ENCODE results near the gene TAS2R9. TPM values are rescaled to one million over a fixed set of nuclear protein-coding genes. Genes with fewer than 3 reads are reported as not detected.

TAS2R9 gene
- total RNA-seq = under 1 TPM in 7 of 8 experiments, not detected in 1; 0.16 to 0.57 (median 0.40) TPM

- H3K27ac ChIP-seq = no peak within 1 kb of the TSS
- peaks cover 0 to 12% of the 10 kb centered on the region in 2 donors for H3K4me1 ChIP-seq (replicated peaks in 1 of 2)
- in situ Hi-C loops (cut with MboI; ENCODE audit: low pct_unique_long_range_greater_than_20kb in 2 of 9, low sequenced_read_pairs in 9 of 9, unreplicated experiment in 9 of 9) = no loop called here
- no peak within 1 kb of the TSS for H3K4me3 ChIP-seq
- no peak for ATAC-seq (replicated peaks in 6 of 8)
Measured at GRCh38 chr12:10810068-10810467, at the start of gene TAS2R9. TAS2R9 (minus strand) TSS chr12:10810168; CDS start chr12:10810075, 93 bp downstream.

- no peak overlapping the region for H3K4me3 ChIP-seq
- no peak overlapping the region for H3K27ac ChIP-seq
- WGBS, 10 experiments = 67 to 100% (median 85%) methylated on average over 1 to 2 of the region's 2 CpGs; no CpG with 5 or more reads in 4 of the 10 experiments
- no peak for ATAC-seq (replicated peaks in 6 of 8)
- no peaks in the 10 kb centered on the region for H3K4me1 ChIP-seq (replicated peaks in 1 of 2)
- in situ Hi-C loops (cut with MboI; ENCODE audit: low pct_unique_long_range_greater_than_20kb in 2 of 9, low sequenced_read_pairs in 9 of 9, unreplicated experiment in 9 of 9) = no loop called here
Measured at GRCh38 chr12:10855807-10856206, 45.8 kb upstream of the TAS2R9 start.

DNA sequence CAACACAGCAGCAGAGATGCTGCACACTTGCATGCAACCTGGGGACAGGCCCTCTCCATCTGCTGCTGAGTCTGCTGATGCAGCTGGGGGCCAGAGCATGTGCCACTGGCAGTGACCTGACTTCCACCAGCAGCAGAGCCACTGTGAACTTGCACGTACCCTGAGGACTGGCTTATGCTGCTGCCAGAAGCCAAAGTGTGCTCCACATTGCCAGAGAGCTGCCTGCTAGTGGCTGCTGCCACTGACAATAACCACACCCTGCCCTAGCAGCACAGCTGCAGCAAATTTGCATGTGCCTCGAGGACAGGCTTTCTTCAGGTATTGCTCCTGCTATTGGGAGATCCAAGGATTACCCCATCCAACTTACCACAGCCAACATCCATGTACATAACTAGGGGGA lies 43.8 kb upstream of the TAS2R9 start:
- in situ Hi-C loops (cut with MboI; ENCODE audit: low pct_unique_long_range_greater_than_20kb in 2 of 9, low sequenced_read_pairs in 9 of 9, unreplicated experiment in 9 of 9) = no loop called here
- H3K4me1 ChIP-seq (replicated peaks in 1 of 2) = no peaks in the 10 kb centered on the region
- H3K27ac ChIP-seq = no peak overlapping the region
- WGBS, 10 experiments = 60 to 100% methylated on average over 1 to 2 of the region's 2 CpGs; no CpG with 5 or more reads in 8 of the 10 experiments
- no peak overlapping the region for H3K4me3 ChIP-seq
- ATAC-seq (replicated peaks in 6 of 8) = peak in 3 of 8 experiments; percentile 81 to 95 (median 92)

GRCh38 chr12:10851243-10851858 lies 41.4 kb upstream of the TAS2R9 start:
- no peak for ATAC-seq (replicated peaks in 6 of 8)
- in situ Hi-C loops (cut with MboI; ENCODE audit: low pct_unique_long_range_greater_than_20kb in 2 of 9, low sequenced_read_pairs in 9 of 9, unreplicated experiment in 9 of 9) = no loop called here
- H3K27ac ChIP-seq = no peak overlapping the region
- WGBS, 10 experiments = 71 to 100% (median 100%) methylated on average over 1 to 3 of the region's 4 CpGs; no CpG with 5 or more reads in 2 of the 10 experiments
- H3K4me1 ChIP-seq (replicated peaks in 1 of 2) = peaks cover 0 to 7% of the 10 kb centered on the region in 2 donors
- no peak overlapping the region for H3K4me3 ChIP-seq

GRCh38 chr12:10849425-10849878 lies 39.5 kb upstream of the TAS2R9 start, which contains the start of gene PRR4:
PRR4 (minus strand) TSS chr12:10849475; CDS start chr12:10849437, 38 bp downstream.
- H3K27ac ChIP-seq = no peak within 1 kb of the TSS
- 82 to 100% (median 96%) methylated on average over 2 to 4 of the region's 4 CpGs; no CpG with 5 or more reads in 1 of the 10 experiments for WGBS, 10 experiments
- no peak for ATAC-seq (replicated peaks in 6 of 8)
- no peak within 1 kb of the TSS for H3K4me3 ChIP-seq
- in situ Hi-C loops (cut with MboI; ENCODE audit: low pct_unique_long_range_greater_than_20kb in 2 of 9, low sequenced_read_pairs in 9 of 9, unreplicated experiment in 9 of 9) = no loop called here
- H3K4me1 ChIP-seq (replicated peaks in 1 of 2) = peaks cover 0 to 7% of the 10 kb centered on the region in 2 donors

DNA sequence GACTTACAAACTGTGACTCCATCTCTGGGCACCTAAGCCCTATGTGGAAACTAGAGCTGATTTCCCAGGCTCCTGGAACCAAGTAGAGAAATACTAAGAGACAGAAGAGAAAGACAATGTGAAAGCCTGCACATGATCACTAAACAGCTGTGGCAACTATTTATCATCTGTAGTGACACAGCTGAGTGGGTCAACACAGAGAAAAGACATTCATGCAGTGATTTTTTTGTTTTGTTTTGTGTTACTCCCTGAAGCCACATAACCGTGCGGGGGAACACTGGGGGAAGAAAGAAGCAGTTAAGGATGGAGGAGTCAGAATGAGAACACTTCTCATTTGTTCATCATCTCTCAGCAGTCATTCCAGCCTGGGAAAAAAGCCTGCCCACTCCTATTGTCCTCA lies 37.8 kb upstream of the TAS2R9 start:
- WGBS, 10 experiments = 0 to 11% (median 5%) methylated on average over 1 to 2 of the region's 2 CpGs; no CpG with 5 or more reads in 6 of the 10 experiments
- in situ Hi-C loops (cut with MboI; ENCODE audit: low pct_unique_long_range_greater_than_20kb in 2 of 9, low sequenced_read_pairs in 9 of 9, unreplicated experiment in 9 of 9) = no loop called here
- ATAC-seq (replicated peaks in 6 of 8) = peak in 5 of 8 experiments; percentile 54 to 93 (median 82)
- no peak overlapping the region for H3K4me3 ChIP-seq
- H3K4me1 ChIP-seq (replicated peaks in 1 of 2) = peaks cover 0 to 7% of the 10 kb centered on the region in 2 donors
- no peak overlapping the region for H3K27ac ChIP-seq

DNA sequence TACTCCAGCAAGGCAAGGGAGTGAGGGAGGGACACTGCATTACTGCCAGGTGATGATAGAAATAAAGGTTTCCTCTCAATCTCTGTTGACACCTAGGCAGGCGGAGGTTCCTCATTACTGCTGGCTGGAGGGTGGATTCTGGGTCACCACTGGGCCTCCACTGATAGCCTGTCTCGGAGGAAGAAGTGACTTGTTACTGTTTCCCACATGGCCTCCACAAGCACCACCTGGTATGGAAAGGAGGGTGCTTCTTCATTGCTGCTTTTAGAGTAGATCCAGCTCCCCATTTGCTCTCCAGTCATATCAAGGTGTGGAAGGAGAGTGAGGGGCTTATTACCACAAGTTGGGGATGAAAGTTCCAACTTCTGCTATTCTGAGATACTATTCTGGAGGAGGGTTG lies 32.9 kb upstream of the TAS2R9 start:
- Histone ChIP-seq H3K4me1 (replicated peaks in 1 of 2) (peaks cover 0 to 4% of the 10 kb centered on the region in 2 donors), H3K4me3 (no peak overlapping the region), H3K27ac (no peak overlapping the region)
- in situ Hi-C loops (cut with MboI; ENCODE audit: low pct_unique_long_range_greater_than_20kb in 2 of 9, low sequenced_read_pairs in 9 of 9, unreplicated experiment in 9 of 9) = no loop called here
- no peak for ATAC-seq (replicated peaks in 6 of 8)
- 75 to 100% (median 91%) methylated on average over 1 to 2 of the region's 2 CpGs; no CpG with 5 or more reads in 4 of the 10 experiments for WGBS, 10 experiments

- no peak overlapping the region for H3K4me3 ChIP-seq
- no peak for ATAC-seq (replicated peaks in 6 of 8)
- in situ Hi-C loops (cut with MboI; ENCODE audit: low pct_unique_long_range_greater_than_20kb in 2 of 9, low sequenced_read_pairs in 9 of 9, unreplicated experiment in 9 of 9) = no loop called here
- WGBS, 10 experiments = 36 to 100% (median 78%) methylated on average over 1 to 3 of the region's 3 CpGs; no CpG with 5 or more reads in 1 of the 10 experiments
- H3K27ac ChIP-seq = no peak overlapping the region
- no peaks in the 10 kb centered on the region for H3K4me1 ChIP-seq (replicated peaks in 1 of 2)
Measured at GRCh38 chr12:10838461-10838860, 28.5 kb upstream of the TAS2R9 start.

GRCh38 chr12:10829994-10830393 lies 20.0 kb upstream of the TAS2R9 start:
- H3K4me1 ChIP-seq (replicated peaks in 1 of 2) = no peaks in the 10 kb centered on the region
- 29 to 100% (median 89%) methylated on average over 1 of the region's 1 CpG; no CpG with 5 or more reads in 2 of the 10 experiments for WGBS, 10 experiments
- ATAC-seq (replicated peaks in 6 of 8) = no peak
- in situ Hi-C loops (cut with MboI; ENCODE audit: low pct_unique_long_range_greater_than_20kb in 2 of 9, low sequenced_read_pairs in 9 of 9, unreplicated experiment in 9 of 9) = no loop called here
- H3K4me3 ChIP-seq = no peak overlapping the region
- H3K27ac ChIP-seq = no peak overlapping the region

GRCh38 chr12:10826258-10826657 lies 16.3 kb upstream of the TAS2R9 start, which contains the start of gene TAS2R10:
TAS2R10 (minus strand) TSS chr12:10826358; CDS start chr12:10826269, 89 bp downstream.
- in situ Hi-C loops (cut with MboI; ENCODE audit: low pct_unique_long_range_greater_than_20kb in 2 of 9, low sequenced_read_pairs in 9 of 9, unreplicated experiment in 9 of 9) = no loop called here
- no peak within 1 kb of the TSS for H3K4me3 ChIP-seq
- 20 to 97% (median 85%) methylated on average over 1 to 3 of the region's 3 CpGs; no CpG with 5 or more reads in 2 of the 10 experiments for WGBS, 10 experiments
- H3K4me1 ChIP-seq (replicated peaks in 1 of 2) = no peaks in the 10 kb centered on the region
- no peak within 1 kb of the TSS for H3K27ac ChIP-seq
- no peak for ATAC-seq (replicated peaks in 6 of 8)

GRCh38 chr12:10824957-10825356 lies 15.0 kb upstream of the TAS2R9 start:
- H3K4me1 ChIP-seq (replicated peaks in 1 of 2) = no peaks in the 10 kb centered on the region
- peak in 3 of 8 experiments; percentile 25 to 68 (median 51) for ATAC-seq (replicated peaks in 6 of 8)
- no peak overlapping the region for H3K4me3 ChIP-seq
- WGBS, 10 experiments = 61 to 100% (median 86%) methylated on average over 1 to 3 of the region's 3 CpGs; no CpG with 5 or more reads in 2 of the 10 experiments
- H3K27ac ChIP-seq = no peak overlapping the region
- in situ Hi-C loops (cut with MboI; ENCODE audit: low pct_unique_long_range_greater_than_20kb in 2 of 9, low sequenced_read_pairs in 9 of 9, unreplicated experiment in 9 of 9) = no loop called here

- no peak for ATAC-seq (replicated peaks in 6 of 8)
- WGBS, 10 experiments = 0 to 100% (median 60%) methylated on average over 1 to 3 of the region's 3 CpGs; no CpG with 5 or more reads in 1 of the 10 experiments
- in situ Hi-C loops (cut with MboI; ENCODE audit: low pct_unique_long_range_greater_than_20kb in 2 of 9, low sequenced_read_pairs in 9 of 9, unreplicated experiment in 9 of 9) = no loop called here
- Histone ChIP-seq H3K4me1 (replicated peaks in 1 of 2) (peaks cover 0 to 6% of the 10 kb centered on the region in 2 donors), H3K4me3 (no peak overlapping the region), H3K27ac (no peak overlapping the region)
Measured at GRCh38 chr12:10811883-10812536, 2.0 kb upstream of the TAS2R9 start.

GRCh38 chr12:10807186-10807585 lies 2.8 kb downstream of the TAS2R9 start, which contains the start of gene TAS2R8:
TAS2R8 (minus strand) TSS chr12:10807286; CDS start chr12:10806980, 306 bp downstream.
- in situ Hi-C loops (cut with MboI; ENCODE audit: low pct_unique_long_range_greater_than_20kb in 2 of 9, low sequenced_read_pairs in 9 of 9, unreplicated experiment in 9 of 9) = no loop called here
- WGBS, 10 experiments = 0 to 100% (median 89%) methylated on average over 1 of the region's 1 CpG
- Histone ChIP-seq H3K4me3 (no peak within 1 kb of the TSS), H3K27ac (no peak within 1 kb of the TSS), H3K4me1 (replicated peaks in 1 of 2) (peaks cover 0 to 15% of the 10 kb centered on the region in 2 donors)
- no peak for ATAC-seq (replicated peaks in 6 of 8)
